SH-SY5Y (cell line): ENCODE results near the gene TTBK2.

Experiments
- GATA2 ChIP-seq: IDR thresholded peaks from 2 replicates; pipeline ENCODE4 v1.6.1; 2011; ENCODE audit warnings: mild to moderate bottlenecking, low read depth, low read length
- GATA3 ChIP-seq: IDR thresholded peaks from 2 replicates; pipeline ENCODE4 v1.6.1; 2011; ENCODE audit warnings: low read depth, mild to moderate bottlenecking, low read length, moderate library complexity

GRCh38 chr15:42808913-42809312 lies 111.7 kb downstream of the TTBK2 start:
- TF ChIP-seq GATA2 (no peak), GATA3 (no peak)
